HepG2 (cell line): ENCODE results near the gene COMMD3. TPM values are rescaled to one million over a fixed set of nuclear protein-coding genes. Genes with fewer than 3 reads are reported as not detected.

Source experiments
- ATAC-seq: fragments of 200-7000 bp; cut with Tn5 transposase; 3 replicates; pipeline ENCODE4 v1.9.1; 2020; ENCODE audit warnings: mild to moderate bottlenecking, moderate library complexity
- BruUV-seq: library from RNA; stranded (reverse); fragments of 400-500 nt; replicated peaks from 2 replicates; lab custom pipeline; 2021; lab: Mats Ljungman, UMichigan
- CTCF ChIA-PET: fragments of 300-600 bp; formaldehyde crosslinking; extraction: SDS; loops from one replicate; lab custom pipeline; 2021; ENCODE audit warnings: low total read pairs, inconsistent platforms, low intra/inter-chr PET ratio; lab: Yijun Ruan, JAX
- POLR2A ChIA-PET: fragments of 350-600 bp; sonication (Branson Sonifier 250); formaldehyde crosslinking; loops from one replicate; lab custom pipeline; 2020; ENCODE audit warnings: antibody characterized with exemption, inconsistent platforms; lab: Yijun Ruan, JAX
- DNase-seq: peaks from one replicate; pipeline ENCODE4 v3.0.0-alpha.2; 2015; ENCODE audit warnings: low spot score
- FAIRE-seq: peaks from 3 replicates; lab custom pipeline; 2011; peaks lifted over from hg19 to GRCh38; lab: Jason Lieb, UNC
- H2AFZ ChIP-seq: one replicate; pipeline ENCODE4 v1.6.1; 2011; ENCODE audit warnings: low read length, inconsistent platforms
- H3K27ac ChIP-seq: fragments of 300-600 bp; 3 replicates; pipeline ENCODE4 v1.8.0; 2011; ENCODE audit warnings: mixed run types, mild to moderate bottlenecking, mixed read lengths, low read length, inconsistent platforms; ENCODE audit not compliant: insufficient read depth; ENCODE audit errors: extremely low read length
- H3K27me3 ChIP-seq, 2 experiments: fragments of 200-600 bp in 1 of 2; 2 replicates in 1 of 2; 3 replicates in 1 of 2; pipeline versions ENCODE4 v1.6.0 to v1.8.0; 2011; ENCODE audit warnings: low read length in 2 of 2, mild to moderate bottlenecking in 2 of 2, moderate library complexity in 2 of 2, inconsistent platforms in 1 of 2; ENCODE audit not compliant: insufficient read depth in 2 of 2, control insufficient read depth in 1 of 2
- H3K36me3 ChIP-seq, 2 experiments: fragments of 200-600 bp in 1 of 2; replicated peaks in 1 of 2; 2 replicates in 1 of 2; 3 replicates in 1 of 2; pipeline versions ENCODE4 v1.5.1 to v1.8.0; 2011; ENCODE audit warnings: low read length in 2 of 2, inconsistent platforms in 1 of 2; ENCODE audit not compliant: insufficient read depth in 2 of 2, control insufficient read depth in 1 of 2
- H3K4me1 ChIP-seq: 2 replicates; pipeline ENCODE4 v1.5.1; 2012; ENCODE audit warnings: low read length, inconsistent platforms; ENCODE audit not compliant: insufficient read depth
- H3K4me2 ChIP-seq: 2 replicates; pipeline ENCODE4 v1.6.0; 2011; ENCODE audit warnings: low read depth, low read length, inconsistent platforms
- H3K4me3 ChIP-seq, 3 experiments: fragments of 200-600 bp in 1 of 3; sonication (generic), shearing (Covaris generic) in 1 of 3; replicated peaks in 1 of 3; 2 replicates each; pipeline ENCODE4 v1.5.1; 2011 to 2016; ENCODE audit warnings: low read length in 3 of 3, inconsistent platforms in 2 of 3, low read depth in 2 of 3, mild to moderate bottlenecking in 2 of 3, control low read depth in 1 of 3, mixed read lengths in 1 of 3; ENCODE audit not compliant: insufficient read depth in 1 of 3
- H3K79me2 ChIP-seq: one replicate; pipeline ENCODE4 v1.6.1; 2011; ENCODE audit warnings: low read length, inconsistent platforms; ENCODE audit not compliant: insufficient read depth
- H3K9ac ChIP-seq: 2 replicates; pipeline ENCODE4 v1.6.0; 2011; ENCODE audit warnings: mild to moderate bottlenecking, low read depth, low read length, inconsistent platforms; ENCODE audit not compliant: insufficient read depth
- H3K9me3 ChIP-seq: 2 replicates; pipeline ENCODE4 v1.5.1; 2012; ENCODE audit warnings: mild to moderate bottlenecking, low read length
- H4K20me1 ChIP-seq: 2 replicates; pipeline ENCODE4 v1.6.0; 2011; ENCODE audit warnings: inconsistent platforms, mild to moderate bottlenecking, low read length, moderate library complexity; ENCODE audit not compliant: insufficient read depth
- IRX3 ChIP-seq: sonication (generic); formaldehyde crosslinking; IDR thresholded peaks from 2 replicates; pipeline ENCODE4 v1.8.1; 2023; ENCODE audit warnings: mild to moderate bottlenecking, low read depth, missing genetic modification reagents, borderline replicate concordance
- MTF2 ChIP-seq: sonication (generic); formaldehyde crosslinking; IDR thresholded peaks from 2 replicates; pipeline ENCODE4 v1.5.0; 2020; ENCODE audit warnings: missing genetic modification reagents, borderline replicate concordance
- NFE2L1 ChIP-seq: sonication (generic); formaldehyde crosslinking; IDR thresholded peaks from 2 replicates; pipeline ENCODE4 v1.4.0; 2020; ENCODE audit warnings: missing genetic modification reagents, mild to moderate bottlenecking, borderline replicate concordance
- NR2F1 ChIP-seq, 2 experiments: fragments of 450-650 bp in 1 of 2; formaldehyde crosslinking in 1 of 2; IDR thresholded peaks; 2 replicates each; pipeline versions ENCODE4 v1.5.0 to v1.6.1; 2016 to 2020; ENCODE audit warnings: mild to moderate bottlenecking in 1 of 2, missing compliant biosample characterization in 1 of 2, missing genetic modification reagents in 1 of 2, moderate library complexity in 1 of 2
- PAWR ChIP-seq: sonication (generic); formaldehyde crosslinking; IDR thresholded peaks from 2 replicates; pipeline ENCODE4 v1.4.0; 2020; ENCODE audit warnings: missing genetic modification reagents, mild to moderate bottlenecking, borderline replicate concordance
- RARG ChIP-seq: sonication (generic); formaldehyde crosslinking; IDR thresholded peaks from 2 replicates; pipeline ENCODE4 v1.4.0; 2020; ENCODE audit warnings: low read depth, mild to moderate bottlenecking, missing genetic modification reagents
- RBAK ChIP-seq: sonication (generic); formaldehyde crosslinking; IDR thresholded peaks from 2 replicates; pipeline ENCODE4 v1.5.1; 2020; ENCODE audit warnings: mild to moderate bottlenecking, missing genetic modification reagents
- REPIN1 ChIP-seq: sonication (generic); formaldehyde crosslinking; IDR thresholded peaks from 2 replicates; pipeline ENCODE4 v1.8.0; 2022; ENCODE audit warnings: missing genetic modification reagents, low read depth, mild to moderate bottlenecking, borderline replicate concordance
- SMARCE1 ChIP-seq: fragments of 450-650 bp; IDR thresholded peaks from 2 replicates; pipeline ENCODE4 v1.6.1; 2017; ENCODE audit warnings: borderline replicate concordance
- SP2 ChIP-seq: sonication (generic); formaldehyde crosslinking; IDR thresholded peaks from 2 replicates; pipeline ENCODE4 v1.5.1; 2020; ENCODE audit warnings: mild to moderate bottlenecking, missing genetic modification reagents
- ZFP82 ChIP-seq: sonication (generic); formaldehyde crosslinking; IDR thresholded peaks from 2 replicates; pipeline ENCODE4 v1.5.1; 2020; ENCODE audit warnings: mild to moderate bottlenecking, missing genetic modification reagents, borderline replicate concordance
- ZNF180 ChIP-seq: sonication (generic); formaldehyde crosslinking; IDR thresholded peaks from 2 replicates; pipeline ENCODE4 v1.4.0; 2020; ENCODE audit warnings: low read depth, missing genetic modification reagents, borderline replicate concordance
- ZNF615 ChIP-seq: sonication (generic); formaldehyde crosslinking; IDR thresholded peaks from 2 replicates; pipeline ENCODE4 v1.5.0; 2020; ENCODE audit warnings: mild to moderate bottlenecking, missing genetic modification reagents, borderline replicate concordance
- ZNF879 ChIP-seq: sonication (generic); formaldehyde crosslinking; IDR thresholded peaks from 2 replicates; pipeline ENCODE4 v1.8.1; 2023; ENCODE audit warnings: missing genetic modification reagents
- WGBS: methylation state at CpG from one replicate; pipeline ENCODE4 v1.1.6; 2017; ENCODE audit warnings: low lambda C conversion rate; 5-methylcytosine and 5-hydroxymethylcytosine counted together
- in situ Hi-C: cut with HindIII; loops from 2 replicates; pipeline ENCODE4 v1.10.0; 2017; ENCODE audit warnings: low pct_unique_long_range_greater_than_20kb; ENCODE audit not compliant: extremely low pct_ligation_motif_present
- intact Hi-C: fragments of 100-400 bp; cut with micrococcal nuclease; formaldehyde crosslinking; loops from one replicate; pipeline ENCODE4 v1.10.0; 2022; ENCODE audit not compliant: unreplicated experiment
- polyA plus RNA-seq, 8 experiments: library from polyadenylated mRNA; depleted of rRNA in 3 of 8; stranded (reverse) in 7 of 8; unstranded in 1 of 8; fragments of >200 nt; fragmentation: Illumina TruSeq in 4 of 8; extraction: Trizol in 4 of 8; gene quantifications; 2 replicates each; pipeline versions ENCODE4 v1.2.1 to v1.2.3, GENCODE V29; 2011 to 2016; ENCODE audit warnings: low read depth in 4 of 8, missing spikeins in 1 of 8, mixed read lengths in 1 of 8; ENCODE audit not compliant: insufficient read depth in 1 of 8
- total RNA-seq, 5 experiments: library from RNA; depleted of rRNA; stranded (reverse); fragments of >200 nt; fragmentation: Illumina TruSeq; extraction: Trizol; gene quantifications; 2 replicates each; pipeline ENCODE4 v1.2.3, GENCODE V29; 2016; ENCODE audit warnings: low read depth in 1 of 5
- TF ChIP-seq, protein P1 (sequence below): sonication (generic); formaldehyde crosslinking; IDR thresholded peaks from 2 replicates; pipeline ENCODE4 v1.4.0; 2020; ENCODE audit warnings: low read depth, mild to moderate bottlenecking, missing genetic modification reagents
- TF ChIP-seq, protein P2 (sequence below): sonication (generic); formaldehyde crosslinking; conservative IDR thresholded peaks from 2 replicates; pipeline ENCODE4 v1.8.0; 2022; ENCODE audit warnings: missing genetic modification reagents
- TF ChIP-seq, protein P3 (sequence below): IDR thresholded peaks from 2 replicates; pipeline ENCODE4 v1.6.1; 2016

COMMD3 gene
- total and polyA plus RNA-seq, 2 of the 13 experiments (the other 11 are each of a cell fraction or from before 2014, with no cell fraction given), result 38.7 to 54.4 TPM

DNA sequence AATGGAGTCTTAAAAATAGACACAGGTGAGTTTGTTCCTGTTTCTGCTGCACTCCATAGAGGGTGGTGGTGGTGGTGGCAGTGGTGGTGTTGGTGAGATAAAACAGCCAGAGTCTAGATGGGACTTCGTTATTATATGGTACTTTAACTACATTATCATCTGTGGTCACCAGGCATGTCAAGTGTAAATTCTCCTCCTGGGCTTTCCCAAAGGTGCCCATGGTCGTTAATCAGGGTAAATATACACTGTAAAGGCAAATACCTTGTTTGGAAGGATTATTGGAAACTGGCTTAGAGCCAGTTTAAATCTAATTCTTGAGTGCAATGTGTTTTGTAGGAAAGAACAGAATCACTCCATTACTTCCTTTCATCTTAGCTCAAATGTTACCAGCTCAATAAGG lies 21.5 kb upstream of the COMMD3 start:
- ChIA-PET CTCF (no interaction called here), POLR2A (no interaction called here)
- Histone ChIP-seq H3K36me3 (no peaks in the 10 kb centered on the region), H3K4me1 (no peaks in the 10 kb centered on the region), H3K4me3 (no peak overlapping the region), H3K27ac (no peak overlapping the region), H3K27me3 (no peaks in the 10 kb centered on the region), H4K20me1 (no peaks in the 10 kb centered on the region), H3K9me3 (no peaks in the 10 kb centered on the region), H2AFZ (no peak overlapping the region), H3K79me2 (no peaks in the 10 kb centered on the region), H3K4me2 (no peak overlapping the region), H3K9ac (no peak overlapping the region)
- intact Hi-C loops (no loop called here), in situ Hi-C loops (no loop called here)
- 0% methylated on average over 2 of the region's 2 CpGs for WGBS
- no peak for DNase-seq
- FAIRE-seq, result no peak
- TF ChIP-seq ZNF879 (CRISPR knock-in tag) (no peak), NR2F1 (CRISPR knock-in tag; IDR thresholded peaks at IDR 0.05) (no peak), RBAK (no peak), SMARCE1 (no peak), REPIN1 (CRISPR knock-in tag) (no peak), ZFP82 (CRISPR knock-in tag) (no peak), PAWR (CRISPR knock-in tag) (no peak), ZNF180 (CRISPR knock-in tag) (no peak), ZNF615 (CRISPR knock-in tag) (no peak), RARG (CRISPR knock-in tag) (no peak), NFE2L1 (no peak), SP2 (CRISPR knock-in tag) (no peak), MTF2 (CRISPR knock-in tag) (no peak), IRX3 (CRISPR knock-in tag) (no peak)
- TF ChIP-seq, protein P1, sequence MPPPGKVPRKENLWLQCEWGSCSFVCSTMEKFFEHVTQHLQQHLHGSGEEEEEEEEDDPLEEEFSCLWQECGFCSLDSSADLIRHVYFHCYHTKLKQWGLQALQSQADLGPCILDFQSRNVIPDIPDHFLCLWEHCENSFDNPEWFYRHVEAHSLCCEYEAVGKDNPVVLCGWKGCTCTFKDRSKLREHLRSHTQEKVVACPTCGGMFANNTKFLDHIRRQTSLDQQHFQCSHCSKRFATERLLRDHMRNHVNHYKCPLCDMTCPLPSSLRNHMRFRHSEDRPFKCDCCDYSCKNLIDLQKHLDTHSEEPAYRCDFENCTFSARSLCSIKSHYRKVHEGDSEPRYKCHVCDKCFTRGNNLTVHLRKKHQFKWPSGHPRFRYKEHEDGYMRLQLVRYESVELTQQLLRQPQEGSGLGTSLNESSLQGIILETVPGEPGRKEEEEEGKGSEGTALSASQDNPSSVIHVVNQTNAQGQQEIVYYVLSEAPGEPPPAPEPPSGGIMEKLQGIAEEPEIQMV, result no peak
- TF ChIP-seq, protein P2, sequence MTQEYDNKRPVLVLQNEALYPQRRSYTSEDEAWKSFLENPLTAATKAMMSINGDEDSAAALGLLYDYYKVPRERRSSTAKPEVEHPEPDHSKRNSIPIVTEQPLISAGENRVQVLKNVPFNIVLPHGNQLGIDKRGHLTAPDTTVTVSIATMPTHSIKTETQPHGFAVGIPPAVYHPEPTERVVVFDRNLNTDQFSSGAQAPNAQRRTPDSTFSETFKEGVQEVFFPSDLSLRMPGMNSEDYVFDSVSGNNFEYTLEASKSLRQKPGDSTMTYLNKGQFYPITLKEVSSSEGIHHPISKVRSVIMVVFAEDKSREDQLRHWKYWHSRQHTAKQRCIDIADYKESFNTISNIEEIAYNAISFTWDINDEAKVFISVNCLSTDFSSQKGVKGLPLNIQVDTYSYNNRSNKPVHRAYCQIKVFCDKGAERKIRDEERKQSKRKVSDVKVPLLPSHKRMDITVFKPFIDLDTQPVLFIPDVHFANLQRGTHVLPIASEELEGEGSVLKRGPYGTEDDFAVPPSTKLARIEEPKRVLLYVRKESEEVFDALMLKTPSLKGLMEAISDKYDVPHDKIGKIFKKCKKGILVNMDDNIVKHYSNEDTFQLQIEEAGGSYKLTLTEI (CRISPR knock-in tag), result no peak
- TF ChIP-seq, protein P3, sequence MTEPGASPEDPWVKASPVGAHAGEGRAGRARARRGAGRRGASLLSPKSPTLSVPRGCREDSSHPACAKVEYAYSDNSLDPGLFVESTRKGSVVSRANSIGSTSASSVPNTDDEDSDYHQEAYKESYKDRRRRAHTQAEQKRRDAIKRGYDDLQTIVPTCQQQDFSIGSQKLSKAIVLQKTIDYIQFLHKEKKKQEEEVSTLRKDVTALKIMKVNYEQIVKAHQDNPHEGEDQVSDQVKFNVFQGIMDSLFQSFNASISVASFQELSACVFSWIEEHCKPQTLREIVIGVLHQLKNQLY (CRISPR knock-in tag), result no peak
- ATAC-seq, result no peak
- BruUV-seq, result no TSS peak
